Activated CD4-positive, alpha-beta T cell treated with anti-CD3 and anti-CD28 coated beads, Interleukin-2, amount 10 ng/mL, durations not matched to agents 24 days and 14 days (primary cell): ENCODE data around the gene KCNAB1. TPM values are rescaled to one million over a fixed set of nuclear protein-coding genes. Genes with fewer than 3 reads are reported as not detected.
"Not testable (repeated sequence)": the region's sequence is repeated elsewhere in the genome, so short reads cannot be mapped to it uniquely, and the experiment has no call there.

Experiments used
- DNase-seq: peaks from one replicate; pipeline ENCODE4 v3.0.0; 2022
- H3K27ac Mint-ChIP-seq: one replicate; pipeline ENCODE4 v1.8.0; 2022; ENCODE audit warnings: mild to moderate bottlenecking, mixed read lengths
- H3K27me3 Mint-ChIP-seq: one replicate; pipeline ENCODE4 v1.8.0; 2022; ENCODE audit warnings: mixed read lengths
- H3K36me3 Mint-ChIP-seq: one replicate; pipeline ENCODE4 v1.8.0; 2022; ENCODE audit warnings: low read depth, mild to moderate bottlenecking, mixed read lengths
- H3K4me1 Mint-ChIP-seq: one replicate; pipeline ENCODE4 v1.8.0; 2021; ENCODE audit warnings: mixed read lengths
- H3K4me3 Mint-ChIP-seq: one replicate; pipeline ENCODE4 v1.8.0; 2022; ENCODE audit warnings: mild to moderate bottlenecking, moderate library complexity, mixed read lengths
- H3K9me3 Mint-ChIP-seq: one replicate; pipeline ENCODE4 v1.8.0; 2021; ENCODE audit warnings: mixed read lengths
- intact Hi-C: fragments of 100-400 bp; cut with micrococcal nuclease; formaldehyde crosslinking; loops from one replicate; pipeline ENCODE4 v1.15.1; 2023
- total RNA-seq: library from RNA; stranded (reverse); gene quantifications from 2 replicates; pipeline ENCODE4 v1.2.3, GENCODE V29; 2022

The KCNAB1 gene
- total RNA-seq, 1 donor from 2014 or later: not detected

- no peak for DNase-seq
- Mint-ChIP-seq H3K27ac (no peak overlapping the region), H3K36me3 (no peaks in the 10 kb centered on the region), H3K27me3 (peaks cover 13% of the 10 kb centered on the region), H3K4me1 (no peaks in the 10 kb centered on the region), H3K9me3 (no peaks in the 10 kb centered on the region), H3K4me3 (no peak overlapping the region)
- intact Hi-C loops: no loop called here
Measured at GRCh38 chr3:156258301-156258700, 137.9 kb downstream of the KCNAB1 start.

DNA sequence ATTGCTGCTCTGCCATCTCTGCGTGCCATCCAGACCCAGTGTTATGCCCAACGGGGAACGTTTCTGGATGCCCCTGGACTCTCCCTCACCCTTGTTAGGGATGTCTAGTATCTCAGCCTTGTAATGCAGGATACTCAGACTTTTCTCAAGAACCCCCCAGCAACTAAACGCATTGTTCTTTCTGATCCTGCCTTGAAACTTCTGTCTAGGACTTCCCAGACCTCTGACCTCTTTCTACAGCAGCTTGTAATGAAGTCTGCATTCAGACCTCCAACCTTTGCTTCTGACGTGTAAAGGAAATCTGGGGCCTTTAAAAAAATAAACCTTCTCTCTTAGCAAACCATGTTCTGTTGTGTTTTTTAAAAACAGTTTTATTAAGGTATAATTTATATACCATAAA is 139.5 kb downstream of the KCNAB1 start:
- intact Hi-C loops: no loop called here
- DNase-seq: no peak
- no peaks in the 10 kb centered on the region for H3K9me3 Mint-ChIP-seq
- peaks cover 14% of the 10 kb centered on the region for H3K27me3 Mint-ChIP-seq
- H3K36me3 Mint-ChIP-seq: no peaks in the 10 kb centered on the region
- no peaks in the 10 kb centered on the region for H3K4me1 Mint-ChIP-seq
- H3K27ac Mint-ChIP-seq: no peak overlapping the region
- H3K4me3 Mint-ChIP-seq: no peak overlapping the region

DNA sequence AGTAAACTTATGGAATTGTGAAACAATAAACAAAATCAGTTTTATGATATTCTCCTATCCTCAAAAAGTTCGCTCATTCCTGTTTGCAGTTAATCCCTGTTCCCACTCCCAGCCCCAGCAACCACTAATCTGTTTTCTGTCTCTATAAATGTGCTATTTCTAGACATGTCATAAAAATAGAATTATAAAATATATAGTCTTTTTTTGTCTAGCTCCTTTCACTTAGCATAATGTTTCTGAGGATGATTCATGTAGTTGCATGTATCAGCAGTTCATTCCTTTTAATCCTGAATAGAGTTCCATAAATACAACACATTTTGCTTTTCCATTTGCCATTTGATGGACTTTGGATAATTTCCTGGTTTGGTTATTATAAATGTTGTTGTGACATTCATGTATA is 140.0 kb downstream of the KCNAB1 start:
- Mint-ChIP-seq H3K4me1 (no peaks in the 10 kb centered on the region), H3K36me3 (no peaks in the 10 kb centered on the region), H3K4me3 (no peak overlapping the region), H3K9me3 (no peaks in the 10 kb centered on the region), H3K27me3 (peaks cover 14% of the 10 kb centered on the region), H3K27ac (no peak overlapping the region)
- no peak for DNase-seq
- intact Hi-C loops: no loop called here

- no peak overlapping the region for H3K27ac Mint-ChIP-seq
Measured at GRCh38 chr3:156264771-156265170, 144.4 kb downstream of the KCNAB1 start.

DNA sequence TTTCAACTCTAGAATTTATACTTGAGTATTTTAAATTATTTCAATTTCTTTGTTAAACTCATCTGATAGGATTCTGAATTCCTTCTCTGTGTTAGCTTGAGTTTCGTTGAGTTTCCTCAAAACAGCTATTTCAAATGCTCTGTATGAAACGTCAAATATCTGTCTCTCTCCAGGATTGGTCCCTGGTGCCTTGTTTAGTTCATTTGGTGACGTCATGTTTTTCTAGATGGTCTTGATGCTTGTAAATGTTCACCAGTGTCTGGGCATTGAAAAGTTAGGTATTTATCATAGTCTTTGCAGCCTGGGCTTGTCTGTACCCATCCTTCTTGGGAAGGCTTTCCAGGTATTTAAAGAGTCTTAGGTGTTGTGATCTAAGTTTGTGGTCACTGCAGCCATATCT is 151.1 kb downstream of the KCNAB1 start:
- Mint-ChIP-seq H3K9me3 (no peaks in the 10 kb centered on the region), H3K36me3 (no peaks in the 10 kb centered on the region), H3K27me3 (peaks cover 4% of the 10 kb centered on the region), H3K27ac (no peak overlapping the region), H3K4me1 (no peaks in the 10 kb centered on the region), H3K4me3 (no peak overlapping the region)
- DNase-seq: no peak
- intact Hi-C loops: no loop called here

More at GRCh38 chr3:156264771-156265170, 144.4 kb downstream of the KCNAB1 start:
- Mint-ChIP-seq H3K27me3 (peaks cover 14% of the 10 kb centered on the region), H3K4me1 (no peaks in the 10 kb centered on the region), H3K9me3 (no peaks in the 10 kb centered on the region), H3K36me3 (no peaks in the 10 kb centered on the region), H3K4me3 (no peak overlapping the region)
- intact Hi-C loops: no loop called here
- DNase-seq: no peak

DNA sequence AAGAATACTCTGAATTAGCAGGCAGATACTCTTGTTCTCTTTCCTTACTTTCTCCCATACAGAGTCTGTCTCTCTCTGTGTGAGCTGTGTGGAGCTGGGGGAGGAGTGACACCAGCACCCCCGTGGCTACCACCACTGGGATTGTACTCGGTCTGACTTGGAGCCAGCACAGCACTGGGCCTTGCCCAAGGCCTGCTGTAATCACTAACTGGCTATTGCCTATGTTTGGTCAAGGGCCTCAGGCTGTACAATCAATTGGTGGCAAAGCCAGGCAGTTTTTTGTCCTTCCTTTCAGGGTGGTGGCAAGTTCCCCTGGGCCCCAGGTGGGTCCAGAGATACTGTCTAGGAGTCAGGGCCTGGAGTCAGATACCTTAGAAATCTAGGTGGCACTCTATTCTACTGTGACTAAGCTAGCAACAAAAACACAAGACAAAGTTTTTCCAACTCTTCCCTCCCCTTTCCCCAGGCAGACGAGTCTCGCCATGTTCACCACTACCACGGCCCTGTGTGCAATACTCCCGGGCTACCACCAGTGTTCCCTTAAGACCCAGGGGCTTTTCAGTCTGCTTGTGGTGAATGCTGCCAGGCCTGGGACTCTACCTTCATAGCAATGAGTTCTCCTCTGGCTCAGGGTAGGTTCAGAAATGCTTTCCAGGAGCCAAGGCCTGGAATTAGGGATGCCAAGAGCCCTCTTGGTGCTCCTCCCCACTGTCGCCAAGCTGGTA is 151.8 kb downstream of the KCNAB1 start:
- peaks cover 6% of the 10 kb centered on the region for H3K27me3 Mint-ChIP-seq
- no peaks in the 10 kb centered on the region for H3K4me1 Mint-ChIP-seq
- H3K4me3 Mint-ChIP-seq: no peak overlapping the region
- no peak for DNase-seq
- H3K36me3 Mint-ChIP-seq: no peaks in the 10 kb centered on the region
- H3K9me3 Mint-ChIP-seq: no peaks in the 10 kb centered on the region
- no peak overlapping the region for H3K27ac Mint-ChIP-seq
- intact Hi-C loops: no loop called here

GRCh38 chr3:156273111-156273694 is 152.8 kb downstream of the KCNAB1 start:
- Mint-ChIP-seq H3K4me1 (no peaks in the 10 kb centered on the region), H3K4me3 (no peak overlapping the region), H3K27me3 (peaks cover 3% of the 10 kb centered on the region), H3K36me3 (no peaks in the 10 kb centered on the region), H3K9me3 (no peaks in the 10 kb centered on the region), H3K27ac (no peak overlapping the region)
- intact Hi-C loops: no loop called here
- DNase-seq: no peak

- Mint-ChIP-seq H3K27me3 (peaks cover 3% of the 10 kb centered on the region), H3K4me1 (no peaks in the 10 kb centered on the region), H3K9me3 (no peaks in the 10 kb centered on the region), H3K27ac (no peak overlapping the region), H3K36me3 (no peaks in the 10 kb centered on the region), H3K4me3 (no peak overlapping the region)
- DNase-seq: no peak
- intact Hi-C loops: no loop called here
Measured at GRCh38 chr3:156274791-156275190, 154.4 kb downstream of the KCNAB1 start.

DNA sequence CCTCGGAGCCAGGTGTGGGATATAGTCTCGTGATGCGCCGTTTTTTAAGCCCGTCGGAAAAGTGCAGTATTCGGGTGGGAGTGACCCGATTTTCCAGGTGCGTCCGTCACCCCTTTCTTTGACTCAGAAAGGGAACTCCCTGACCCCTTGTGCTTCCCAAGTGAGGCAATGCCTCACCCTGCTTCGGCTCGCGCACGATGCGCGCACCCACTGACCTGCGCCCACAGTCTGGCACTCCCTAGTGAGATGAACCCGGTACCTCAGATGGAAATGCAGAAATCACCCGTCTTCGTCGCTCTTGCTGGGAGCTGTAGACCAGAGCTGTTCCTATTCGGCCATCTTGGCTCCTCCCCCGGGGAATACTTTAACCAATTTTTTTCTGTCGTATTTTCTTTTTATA is 164.3 kb downstream of the KCNAB1 start:
- H3K36me3 Mint-ChIP-seq, H3K4me3 Mint-ChIP-seq, H3K9me3 Mint-ChIP-seq, H3K27ac Mint-ChIP-seq, H3K4me1 Mint-ChIP-seq, intact Hi-C loops, DNase-seq: not testable (repeated sequence)
- peaks cover 12% of the 10 kb centered on the region for H3K27me3 Mint-ChIP-seq

DNA sequence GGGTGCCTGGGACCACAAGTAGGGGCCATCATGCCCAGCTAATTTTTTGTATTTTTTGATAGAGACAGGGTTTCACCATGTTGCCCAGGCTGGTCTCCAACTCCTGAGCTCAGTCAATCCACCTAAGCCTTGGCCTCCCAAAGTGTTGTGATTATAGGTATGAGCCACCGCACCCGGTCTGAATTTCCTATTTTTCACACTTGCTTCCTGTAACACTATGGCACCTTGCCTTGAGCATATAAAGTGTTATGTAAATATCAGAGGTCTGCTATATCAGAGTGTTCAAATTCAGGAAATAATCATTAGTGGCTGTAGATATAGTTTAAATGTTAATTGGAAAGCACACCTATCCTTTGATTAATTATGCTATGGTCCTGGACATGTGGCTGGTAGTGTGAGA is 165.2 kb downstream of the KCNAB1 start:
- H3K4me1 Mint-ChIP-seq: no peaks in the 10 kb centered on the region
- no peak overlapping the region for H3K4me3 Mint-ChIP-seq
- H3K9me3 Mint-ChIP-seq: no peaks in the 10 kb centered on the region
- peaks cover 21% of the 10 kb centered on the region for H3K27me3 Mint-ChIP-seq
- DNase-seq: no peak
- no peaks in the 10 kb centered on the region for H3K36me3 Mint-ChIP-seq
- intact Hi-C loops: no loop called here
- no peak overlapping the region for H3K27ac Mint-ChIP-seq

GRCh38 chr3:156290924-156291271 is 170.5 kb downstream of the KCNAB1 start:
- H3K27ac Mint-ChIP-seq: no peak overlapping the region
- H3K4me1 Mint-ChIP-seq: no peaks in the 10 kb centered on the region
- no peaks in the 10 kb centered on the region for H3K9me3 Mint-ChIP-seq
- no peak overlapping the region for H3K4me3 Mint-ChIP-seq
- H3K27me3 Mint-ChIP-seq: peaks cover 58% of the 10 kb centered on the region
- no peak for DNase-seq
- intact Hi-C loops: no loop called here
- H3K36me3 Mint-ChIP-seq: no peaks in the 10 kb centered on the region

GRCh38 chr3:156291272-156292123 is 171.1 kb downstream of the KCNAB1 start:
- Mint-ChIP-seq H3K9me3 (no peaks in the 10 kb centered on the region), H3K4me3 (no peak overlapping the region), H3K27ac (no peak overlapping the region), H3K36me3 (no peaks in the 10 kb centered on the region), H3K4me1 (no peaks in the 10 kb centered on the region), H3K27me3 (peaks cover 59% of the 10 kb centered on the region)
- peak; percentile 57 for DNase-seq
- intact Hi-C loops: no loop called here

DNA sequence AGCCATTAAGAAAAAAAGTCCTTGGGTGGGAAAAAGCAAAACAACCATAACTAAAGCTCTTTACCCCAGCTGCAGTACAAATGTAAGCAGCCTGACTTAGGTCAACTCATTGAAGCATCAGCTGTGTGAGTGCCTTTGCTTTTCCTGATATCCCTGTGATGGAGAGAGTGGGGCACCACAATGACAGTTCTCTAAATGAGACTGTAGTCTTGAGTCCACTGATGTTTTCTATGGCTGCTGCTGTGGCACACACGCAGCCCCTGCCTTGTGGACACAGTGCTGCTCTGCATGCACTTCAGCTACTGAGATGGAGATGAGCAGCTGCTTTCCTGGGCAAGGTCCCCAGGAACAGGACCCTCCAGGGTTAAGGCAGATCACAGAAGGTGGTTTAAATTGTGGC is 173.2 kb downstream of the KCNAB1 start:
- DNase-seq: no peak
- Mint-ChIP-seq H3K4me1 (no peaks in the 10 kb centered on the region), H3K27ac (no peak overlapping the region), H3K36me3 (no peaks in the 10 kb centered on the region), H3K4me3 (no peak overlapping the region), H3K27me3 (peaks cover 60% of the 10 kb centered on the region), H3K9me3 (no peaks in the 10 kb centered on the region)
- intact Hi-C loops: no loop called here

- H3K4me3 Mint-ChIP-seq: no peak overlapping the region
- peaks cover 38% of the 10 kb centered on the region for H3K27me3 Mint-ChIP-seq
- H3K9me3 Mint-ChIP-seq: no peaks in the 10 kb centered on the region
- intact Hi-C loops: no loop called here
- DNase-seq: no peak
- H3K36me3 Mint-ChIP-seq: no peaks in the 10 kb centered on the region
- H3K4me1 Mint-ChIP-seq: no peaks in the 10 kb centered on the region
- no peak overlapping the region for H3K27ac Mint-ChIP-seq
Measured at GRCh38 chr3:156297582-156297981, 177.2 kb downstream of the KCNAB1 start.
